GM12878 (cell line): ENCODE data around the gene JAG1. TPM values are rescaled to one million over a fixed set of nuclear protein-coding genes. Genes with fewer than 3 reads are reported as not detected.

Source experiments
- ATAC-seq: fragments of 200-7000 bp; cut with Tn5 transposase; 3 replicates; pipeline ENCODE4 v1.9.1; 2020; ENCODE audit warnings: mild to moderate bottlenecking, moderate library complexity
- BruUV-seq: library from RNA; stranded (reverse); fragments of 400-500 nt; replicated peaks from 2 replicates; lab custom pipeline; 2021; lab: Mats Ljungman, UMichigan
- CTCF ChIA-PET: fragments of 300-600 bp; sonication (Branson Sonifier 250); formaldehyde crosslinking; extraction: SDS; loops from one replicate; lab custom pipeline; 2021; ENCODE audit warnings: inconsistent platforms; lab: Yijun Ruan, JAX
- POLR2A ChIA-PET: fragments of 350-600 bp; formaldehyde crosslinking; extraction: SDS; loops from one replicate; lab custom pipeline; 2021; ENCODE audit warnings: inconsistent platforms; lab: Charles Lee
- RAD21 ChIA-PET: fragments of 300-600 bp; sonication (Branson Sonifier 250); formaldehyde crosslinking; loops from one replicate; lab custom pipeline; 2023; ENCODE audit warnings: antibody characterized with exemption; ENCODE audit not compliant: unreplicated experiment; lab: Charles Lee
- SMC1A ChIA-PET: fragments of 300-600 bp; sonication (Branson Sonifier 250); formaldehyde crosslinking; loops from one replicate; lab custom pipeline; 2023; ENCODE audit not compliant: unreplicated experiment, uncharacterized antibody; lab: Charles Lee
- DNase-seq: peaks from one replicate; pipeline ENCODE4 v3.0.0-alpha.2; 2011; ENCODE audit warnings: low read depth, low spot score
- FAIRE-seq: peaks from 3 replicates; lab custom pipeline; 2011; peaks lifted over from hg19 to GRCh38; lab: Jason Lieb, UNC
- H2AFZ ChIP-seq: 2 replicates; pipeline ENCODE4 v1.6.0; 2011; ENCODE audit warnings: low read depth, low read length, control low read depth; ENCODE audit not compliant: control insufficient read depth
- H3K27ac ChIP-seq: 2 replicates; pipeline ENCODE4 v1.5.1; 2011; ENCODE audit warnings: control low read depth; ENCODE audit not compliant: control insufficient read depth, insufficient read depth
- H3K27me3 ChIP-seq, 2 experiments: replicated peaks in 1 of 2; 2 replicates each; pipeline versions ENCODE4 v1.6.0 to v1.6.1; 2011; ENCODE audit warnings: low read length in 1 of 2; ENCODE audit not compliant: control insufficient read depth in 2 of 2, insufficient read depth in 2 of 2
- H3K36me3 ChIP-seq, 2 experiments: 2 replicates each; pipeline ENCODE4 v1.5.1; 2011; ENCODE audit warnings: low read length in 1 of 2; ENCODE audit not compliant: control insufficient read depth in 2 of 2, insufficient read depth in 2 of 2
- H3K4me1 ChIP-seq: 2 replicates; pipeline ENCODE4 v1.6.1; 2011; ENCODE audit warnings: mild to moderate bottlenecking, low read length, moderate library complexity, mixed read lengths; ENCODE audit not compliant: control insufficient read depth, insufficient read depth
- H3K4me2 ChIP-seq: 2 replicates; pipeline ENCODE4 v1.6.0; 2011; ENCODE audit warnings: control low read depth; ENCODE audit not compliant: control insufficient read depth, insufficient read depth
- H3K4me3 ChIP-seq: fragments of 200-600 bp; sonication (generic); 2 replicates; pipeline ENCODE4 v1.5.1; 2016
- H3K79me2 ChIP-seq: 2 replicates; pipeline ENCODE4 v1.6.0; 2011; ENCODE audit warnings: low read length; ENCODE audit not compliant: control insufficient read depth, insufficient read depth
- H3K9ac ChIP-seq: 2 replicates; pipeline ENCODE4 v1.8.0; 2011; ENCODE audit warnings: low read length, control low read depth, mixed read lengths; ENCODE audit not compliant: control insufficient read depth, insufficient read depth
- H3K9me3 ChIP-seq: replicated peaks from 3 replicates; pipeline ENCODE4 v1.5.1; 2011; ENCODE audit warnings: mild to moderate bottlenecking, low read length; ENCODE audit not compliant: control insufficient read depth, insufficient read depth
- H4K20me1 ChIP-seq: 2 replicates; pipeline ENCODE4 v1.6.0; 2011; ENCODE audit not compliant: control insufficient read depth, insufficient read depth
- CBFB ChIP-seq: IDR thresholded peaks from 2 replicates; pipeline ENCODE4 v1.6.1; 2016; ENCODE audit warnings: antibody characterized with exemption, low read depth
- FOS ChIP-seq: IDR thresholded peaks from 3 replicates; pipeline ENCODE4 v1.6.1; 2011; ENCODE audit warnings: borderline replicate concordance; ENCODE audit not compliant: insufficient read length; ENCODE audit errors: extremely low read depth
- IKZF2 ChIP-seq, 2 experiments: fragments of 450-650 bp; IDR thresholded peaks; 2 replicates each; pipeline ENCODE4 v1.6.1; 2017; ENCODE audit warnings: mild to moderate bottlenecking in 2 of 2, moderate library complexity in 2 of 2
- MTA2 ChIP-seq: fragments of 450-650 bp; IDR thresholded peaks from 2 replicates; pipeline ENCODE4 v1.6.1; 2016; ENCODE audit warnings: low read depth, mild to moderate bottlenecking, moderate library complexity
- NR2C2 ChIP-seq: IDR thresholded peaks from 2 replicates; pipeline ENCODE4 v1.6.1; 2011; ENCODE audit warnings: borderline replicate concordance, low read depth; ENCODE audit not compliant: control insufficient read depth, insufficient read length
- RBBP5 ChIP-seq: fragments of 200-600 bp; sonication (generic); conservative IDR thresholded peaks from 2 replicates; pipeline ENCODE4 v1.6.1; 2016
- SIN3A ChIP-seq: IDR thresholded peaks from 2 replicates; pipeline ENCODE4 v1.6.1; 2012; ENCODE audit warnings: low read depth, low read length, improper control_type of control experiment
- SPI1 ChIP-seq: IDR thresholded peaks from 2 replicates; pipeline ENCODE4 v1.6.1; 2011; ENCODE audit warnings: low read depth, mild to moderate bottlenecking, low read length, moderate library complexity, borderline replicate concordance; ENCODE audit not compliant: insufficient read depth
- WGBS: methylation state at CpG from one replicate; pipeline ENCODE4 v1.1.6; 2016; ENCODE audit warnings: low lambda C conversion rate; ENCODE audit not compliant: insufficient replicate concordance, insufficient coverage; ENCODE audit errors: missing lambda C conversion rate; 5-methylcytosine and 5-hydroxymethylcytosine counted together
- in situ Hi-C: fragments of 300-500 bp; cut with MboI; formaldehyde crosslinking; loops from 9 replicates; pipeline ENCODE4 v1.14.3; 2018; ENCODE audit warnings: mixed read lengths
- intact Hi-C: fragments of 100-400 bp; cut with micrococcal nuclease; formaldehyde crosslinking; loops from one replicate; pipeline ENCODE4 v1.14.2; 2022; ENCODE audit not compliant: unreplicated experiment
- polyA plus RNA-seq, 11 experiments: library from polyadenylated mRNA; depleted of rRNA in 4 of 11; unstranded in 6 of 11; stranded (reverse) in 5 of 11; fragments of >200 nt; fragmentation: Nextera tagmentation in 4 of 11; fragmentation: Illumina TruSeq in 1 of 11; extraction: Ambion mirVana in 4 of 11; extraction: Trizol in 1 of 11; gene quantifications; 1 replicate in 1 of 11; 2 replicates in 10 of 11; pipeline versions ENCODE4 v1.2.1 to v1.2.3, GENCODE V29; 2011 to 2016; ENCODE audit warnings: inconsistent platforms in 2 of 11, missing spikeins in 2 of 11, low read depth in 1 of 11
- total RNA-seq, 4 experiments: library from RNA; depleted of rRNA in 3 of 4; stranded (reverse); fragments of >200 nt in 3 of 4; fragmentation: Illumina TruSeq in 1 of 4; extraction: Trizol in 1 of 4; gene quantifications; 2 replicates each; pipeline versions ENCODE4 v1.2.1 to v1.2.3, GENCODE V29; 2013 to 2021
- TF ChIP-seq, protein P1 (sequence below): IDR thresholded peaks from 2 replicates; pipeline ENCODE4 v1.6.1; 2012; ENCODE audit warnings: improper control_type of control experiment, low read depth, low read length; ENCODE audit not compliant: insufficient replicate concordance
- TF ChIP-seq, protein P2 (sequence below): fragments of 450-650 bp; IDR thresholded peaks from 2 replicates; pipeline ENCODE4 v1.6.1; 2017; ENCODE audit warnings: antibody characterized with exemption, mild to moderate bottlenecking, moderate library complexity
- TF ChIP-seq, protein P3 (sequence below): fragments of 450-650 bp; IDR thresholded peaks from 2 replicates; pipeline ENCODE4 v1.6.1; 2017; ENCODE audit warnings: mild to moderate bottlenecking

The JAG1 gene
- total and polyA plus RNA-seq, 10 of the 15 experiments (the other 5 are each of a cell fraction or from before 2014, with no cell fraction given): 0.66 to 6.9 (median 1.8) TPM

DNA sequence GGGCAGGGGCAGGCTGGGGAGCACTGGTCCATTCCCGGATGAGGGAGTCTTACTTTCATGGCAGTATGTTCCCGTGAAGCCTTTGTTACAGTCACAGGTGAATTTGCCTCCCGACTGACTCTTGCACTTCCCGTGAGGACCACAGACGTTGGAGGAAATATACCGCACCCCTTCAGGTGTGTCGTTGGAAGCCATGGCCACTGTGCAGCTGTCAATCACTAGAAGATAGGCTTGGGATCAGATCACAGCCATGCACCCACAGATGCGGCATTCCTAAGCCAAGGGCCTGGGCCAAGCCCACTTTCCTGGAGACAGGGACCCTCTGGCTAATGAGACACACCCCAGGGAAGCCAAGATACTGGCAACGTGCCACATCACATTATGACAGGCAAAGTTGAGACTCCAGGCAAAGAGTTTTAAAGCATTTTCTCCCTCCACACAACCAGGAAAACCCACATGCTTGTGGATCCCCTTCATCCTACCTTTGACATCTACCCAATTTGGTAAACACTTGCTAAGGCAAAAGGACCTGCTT lies 26.8 kb downstream of the JAG1 start:
- no peaks in the 10 kb centered on the region for H4K20me1 ChIP-seq
- RAD21 ChIA-PET: no interaction called here
- BruUV-seq: no TSS peak
- POLR2A ChIA-PET: no interaction called here
- SMC1A ChIA-PET: no interaction called here
- no peak overlapping the region for H3K9ac ChIP-seq
- H3K4me3 ChIP-seq: no peak overlapping the region
- peaks cover 14% of the 10 kb centered on the region for H3K4me1 ChIP-seq
- in situ Hi-C loops (no loop called here), intact Hi-C loops (loop anchor here (5.0 to 10.0 kb wide), 2 partner anchors 95 to 672 kb away; no protein-coding TSS in a partner anchor)
- no peaks in the 10 kb centered on the region for H3K9me3 ChIP-seq
- no peak overlapping the region for H3K4me2 ChIP-seq
- no peaks in the 10 kb centered on the region for H3K27me3 ChIP-seq
- 77% methylated on average over 9 of the region's 9 CpGs for WGBS
- H3K79me2 ChIP-seq: no peaks in the 10 kb centered on the region
- H2AFZ ChIP-seq: no peak overlapping the region
- ATAC-seq (no peak), DNase-seq (no peak), FAIRE-seq (no peak)
- no peak overlapping the region for H3K27ac ChIP-seq
- peaks cover 9 to 10% of the 10 kb centered on the region in 2 experiments; a peak in 3 of 4 replicates for H3K36me3 ChIP-seq
- CTCF ChIA-PET: interaction anchor here (1.3 kb wide), 1 partner anchor 547 kb away, joined by 3 read pairs; no protein-coding TSS in a partner anchor
- TF ChIP-seq NR2C2: no peak
- TF ChIP-seq, protein P1, sequence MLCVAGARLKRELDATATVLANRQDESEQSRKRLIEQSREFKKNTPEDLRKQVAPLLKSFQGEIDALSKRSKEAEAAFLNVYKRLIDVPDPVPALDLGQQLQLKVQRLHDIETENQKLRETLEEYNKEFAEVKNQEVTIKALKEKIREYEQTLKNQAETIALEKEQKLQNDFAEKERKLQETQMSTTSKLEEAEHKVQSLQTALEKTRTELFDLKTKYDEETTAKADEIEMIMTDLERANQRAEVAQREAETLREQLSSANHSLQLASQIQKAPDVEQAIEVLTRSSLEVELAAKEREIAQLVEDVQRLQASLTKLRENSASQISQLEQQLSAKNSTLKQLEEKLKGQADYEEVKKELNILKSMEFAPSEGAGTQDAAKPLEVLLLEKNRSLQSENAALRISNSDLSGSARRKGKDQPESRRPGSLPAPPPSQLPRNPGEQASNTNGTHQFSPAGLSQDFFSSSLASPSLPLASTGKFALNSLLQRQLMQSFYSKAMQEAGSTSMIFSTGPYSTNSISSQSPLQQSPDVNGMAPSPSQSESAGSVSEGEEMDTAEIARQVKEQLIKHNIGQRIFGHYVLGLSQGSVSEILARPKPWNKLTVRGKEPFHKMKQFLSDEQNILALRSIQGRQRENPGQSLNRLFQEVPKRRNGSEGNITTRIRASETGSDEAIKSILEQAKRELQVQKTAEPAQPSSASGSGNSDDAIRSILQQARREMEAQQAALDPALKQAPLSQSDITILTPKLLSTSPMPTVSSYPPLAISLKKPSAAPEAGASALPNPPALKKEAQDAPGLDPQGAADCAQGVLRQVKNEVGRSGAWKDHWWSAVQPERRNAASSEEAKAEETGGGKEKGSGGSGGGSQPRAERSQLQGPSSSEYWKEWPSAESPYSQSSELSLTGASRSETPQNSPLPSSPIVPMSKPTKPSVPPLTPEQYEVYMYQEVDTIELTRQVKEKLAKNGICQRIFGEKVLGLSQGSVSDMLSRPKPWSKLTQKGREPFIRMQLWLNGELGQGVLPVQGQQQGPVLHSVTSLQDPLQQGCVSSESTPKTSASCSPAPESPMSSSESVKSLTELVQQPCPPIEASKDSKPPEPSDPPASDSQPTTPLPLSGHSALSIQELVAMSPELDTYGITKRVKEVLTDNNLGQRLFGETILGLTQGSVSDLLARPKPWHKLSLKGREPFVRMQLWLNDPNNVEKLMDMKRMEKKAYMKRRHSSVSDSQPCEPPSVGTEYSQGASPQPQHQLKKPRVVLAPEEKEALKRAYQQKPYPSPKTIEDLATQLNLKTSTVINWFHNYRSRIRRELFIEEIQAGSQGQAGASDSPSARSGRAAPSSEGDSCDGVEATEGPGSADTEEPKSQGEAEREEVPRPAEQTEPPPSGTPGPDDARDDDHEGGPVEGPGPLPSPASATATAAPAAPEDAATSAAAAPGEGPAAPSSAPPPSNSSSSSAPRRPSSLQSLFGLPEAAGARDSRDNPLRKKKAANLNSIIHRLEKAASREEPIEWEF: no peak
- no peak for TF ChIP-seq IKZF2 (IDR thresholded peaks at IDR 0.05)
- no peak for TF ChIP-seq SPI1
- no peak for TF ChIP-seq RBBP5
- no peak for TF ChIP-seq SIN3A
- TF ChIP-seq FOS: no peak
- TF ChIP-seq, protein P2, sequence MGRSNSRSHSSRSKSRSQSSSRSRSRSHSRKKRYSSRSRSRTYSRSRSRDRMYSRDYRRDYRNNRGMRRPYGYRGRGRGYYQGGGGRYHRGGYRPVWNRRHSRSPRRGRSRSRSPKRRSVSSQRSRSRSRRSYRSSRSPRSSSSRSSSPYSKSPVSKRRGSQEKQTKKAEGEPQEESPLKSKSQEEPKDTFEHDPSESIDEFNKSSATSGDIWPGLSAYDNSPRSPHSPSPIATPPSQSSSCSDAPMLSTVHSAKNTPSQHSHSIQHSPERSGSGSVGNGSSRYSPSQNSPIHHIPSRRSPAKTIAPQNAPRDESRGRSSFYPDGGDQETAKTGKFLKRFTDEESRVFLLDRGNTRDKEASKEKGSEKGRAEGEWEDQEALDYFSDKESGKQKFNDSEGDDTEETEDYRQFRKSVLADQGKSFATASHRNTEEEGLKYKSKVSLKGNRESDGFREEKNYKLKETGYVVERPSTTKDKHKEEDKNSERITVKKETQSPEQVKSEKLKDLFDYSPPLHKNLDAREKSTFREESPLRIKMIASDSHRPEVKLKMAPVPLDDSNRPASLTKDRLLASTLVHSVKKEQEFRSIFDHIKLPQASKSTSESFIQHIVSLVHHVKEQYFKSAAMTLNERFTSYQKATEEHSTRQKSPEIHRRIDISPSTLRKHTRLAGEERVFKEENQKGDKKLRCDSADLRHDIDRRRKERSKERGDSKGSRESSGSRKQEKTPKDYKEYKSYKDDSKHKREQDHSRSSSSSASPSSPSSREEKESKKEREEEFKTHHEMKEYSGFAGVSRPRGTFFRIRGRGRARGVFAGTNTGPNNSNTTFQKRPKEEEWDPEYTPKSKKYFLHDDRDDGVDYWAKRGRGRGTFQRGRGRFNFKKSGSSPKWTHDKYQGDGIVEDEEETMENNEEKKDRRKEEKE: no peak
- TF ChIP-seq, protein P3, sequence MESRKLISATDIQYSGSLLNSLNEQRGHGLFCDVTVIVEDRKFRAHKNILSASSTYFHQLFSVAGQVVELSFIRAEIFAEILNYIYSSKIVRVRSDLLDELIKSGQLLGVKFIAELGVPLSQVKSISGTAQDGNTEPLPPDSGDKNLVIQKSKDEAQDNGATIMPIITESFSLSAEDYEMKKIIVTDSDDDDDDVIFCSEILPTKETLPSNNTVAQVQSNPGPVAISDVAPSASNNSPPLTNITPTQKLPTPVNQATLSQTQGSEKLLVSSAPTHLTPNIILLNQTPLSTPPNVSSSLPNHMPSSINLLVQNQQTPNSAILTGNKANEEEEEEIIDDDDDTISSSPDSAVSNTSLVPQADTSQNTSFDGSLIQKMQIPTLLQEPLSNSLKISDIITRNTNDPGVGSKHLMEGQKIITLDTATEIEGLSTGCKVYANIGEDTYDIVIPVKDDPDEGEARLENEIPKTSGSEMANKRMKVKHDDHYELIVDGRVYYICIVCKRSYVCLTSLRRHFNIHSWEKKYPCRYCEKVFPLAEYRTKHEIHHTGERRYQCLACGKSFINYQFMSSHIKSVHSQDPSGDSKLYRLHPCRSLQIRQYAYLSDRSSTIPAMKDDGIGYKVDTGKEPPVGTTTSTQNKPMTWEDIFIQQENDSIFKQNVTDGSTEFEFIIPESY: no peak
- no peak for TF ChIP-seq MTA2
- no peak for TF ChIP-seq CBFB
